Stimulated activated CD8-positive, alpha-beta memory T cell treated with anti-CD3 and anti-CD28 coated beads, Interleukin-7, amount 100 ng/mL, for 24 hours (primary cell): ENCODE measurements around the gene SLC48A1.
"Not testable (repeated sequence)": the region's sequence is repeated elsewhere in the genome, so short reads cannot be mapped to it uniquely, and the experiment has no call there.

Experiments used
- DNase-seq: peaks from one replicate; pipeline ENCODE4 v3.0.0-alpha.2; 2020; ENCODE audit warnings: low read depth

SLC48A1 gene

GRCh38 chr12:47812797-47813510 is 39.9 kb downstream of the SLC48A1 start:
- DNase-seq: peak; percentile 85

GRCh38 chr12:47813511-47814196 is 40.6 kb downstream of the SLC48A1 start:
- no peak for DNase-seq

GRCh38 chr12:47814539-47815170 is 41.6 kb downstream of the SLC48A1 start:
- DNase-seq: no peak

- DNase-seq: not testable (repeated sequence)
Observed at GRCh38 chr12:47815447-47815846, 42.4 kb downstream of the SLC48A1 start.

DNA sequence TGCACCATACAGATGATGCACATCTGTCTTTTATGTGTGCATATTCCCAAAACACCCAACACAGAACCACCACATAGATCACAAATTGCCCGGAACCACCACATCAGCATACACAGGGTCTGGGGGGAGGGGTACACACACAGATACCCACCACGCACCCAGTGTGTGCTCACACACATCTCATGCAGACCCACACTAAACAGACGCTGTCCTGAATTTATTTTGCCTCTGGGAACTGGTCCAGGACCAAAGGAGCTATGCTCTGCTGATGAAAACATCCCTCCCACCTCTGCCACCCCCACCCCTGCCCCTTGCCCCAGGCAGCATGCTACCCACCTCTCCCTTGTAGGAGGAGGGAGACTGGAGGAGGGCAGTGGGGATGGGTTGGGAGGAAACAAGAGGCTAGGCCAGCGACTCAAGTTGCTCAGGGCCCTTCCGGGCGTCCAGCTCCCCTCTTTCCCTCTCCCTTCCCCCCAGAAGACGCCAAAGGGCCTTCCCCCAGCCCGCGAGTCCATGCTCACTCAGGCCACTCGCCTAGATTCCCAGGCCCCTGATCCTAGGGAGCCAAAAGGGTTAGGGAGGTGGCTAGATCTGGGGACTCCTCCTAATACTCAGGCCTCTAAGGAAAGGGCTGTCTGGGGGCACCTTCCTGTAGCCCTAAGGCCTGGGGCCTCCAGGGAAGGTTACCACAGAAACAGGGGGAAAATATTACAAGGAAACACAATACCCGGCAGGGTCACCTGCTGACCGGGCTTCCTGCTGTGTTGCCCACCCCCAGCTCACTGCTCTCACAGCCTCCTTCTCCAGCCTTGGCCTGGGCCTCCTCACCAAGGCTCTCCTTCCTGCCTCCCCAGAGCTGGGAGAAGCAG is 43.6 kb downstream of the SLC48A1 start:
- no peak for DNase-seq

DNA sequence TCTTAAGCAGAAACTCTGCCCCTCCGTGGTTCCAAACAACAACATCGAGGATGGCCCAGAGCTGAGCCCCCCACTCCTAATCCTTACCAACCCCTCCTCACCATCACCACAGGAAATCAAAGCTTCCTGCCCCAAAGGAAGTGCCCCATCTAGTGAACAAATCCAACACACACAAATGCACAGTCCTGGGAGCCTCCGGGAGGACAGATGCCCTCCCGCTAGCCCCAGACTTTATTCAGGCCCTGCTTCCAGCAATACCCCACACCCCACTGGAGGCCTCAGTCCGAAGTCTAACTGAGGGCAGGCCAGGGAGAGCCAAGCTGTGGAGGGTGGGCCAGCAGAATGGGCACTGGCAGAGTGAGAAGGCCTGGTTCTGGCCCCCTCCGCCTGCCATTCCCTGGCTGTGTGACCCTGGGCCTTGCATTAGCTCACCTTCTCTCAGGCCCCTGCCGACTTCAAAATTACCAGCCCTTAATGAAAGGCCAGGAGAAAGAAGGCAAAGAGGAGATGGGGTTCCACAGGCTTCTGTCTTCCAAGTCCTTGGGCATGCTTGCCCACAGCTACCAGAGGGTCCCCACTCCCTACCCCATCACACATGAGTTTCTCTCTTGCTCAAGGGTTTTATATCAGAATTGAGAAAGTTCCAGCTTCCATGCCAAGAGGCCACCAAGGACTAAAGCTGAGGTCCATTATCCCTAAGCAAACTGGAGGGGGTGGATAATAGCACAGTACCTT is 44.4 kb downstream of the SLC48A1 start:
- DNase-seq: no peak

DNA sequence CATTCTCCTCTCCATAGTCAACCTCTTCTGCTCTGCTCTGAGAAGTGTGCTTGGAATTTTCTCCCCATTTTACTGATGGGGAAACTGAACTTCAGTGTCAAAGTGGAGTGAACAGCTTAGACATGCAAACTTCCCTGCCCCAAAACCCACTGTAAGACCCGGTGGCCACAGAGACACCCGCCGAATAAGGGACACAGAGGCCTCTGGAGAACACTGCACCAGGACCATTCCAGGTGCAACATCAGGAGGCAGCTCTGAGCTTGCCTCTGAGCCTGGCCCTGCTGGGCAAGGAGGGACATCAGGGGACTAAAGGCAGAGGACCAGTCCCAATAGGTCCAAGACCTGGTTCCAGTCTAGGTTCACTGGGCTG is 45.0 kb downstream of the SLC48A1 start:
- DNase-seq: no peak

GRCh38 chr12:47818467-47819137 is 45.6 kb downstream of the SLC48A1 start:
- no peak for DNase-seq

DNA sequence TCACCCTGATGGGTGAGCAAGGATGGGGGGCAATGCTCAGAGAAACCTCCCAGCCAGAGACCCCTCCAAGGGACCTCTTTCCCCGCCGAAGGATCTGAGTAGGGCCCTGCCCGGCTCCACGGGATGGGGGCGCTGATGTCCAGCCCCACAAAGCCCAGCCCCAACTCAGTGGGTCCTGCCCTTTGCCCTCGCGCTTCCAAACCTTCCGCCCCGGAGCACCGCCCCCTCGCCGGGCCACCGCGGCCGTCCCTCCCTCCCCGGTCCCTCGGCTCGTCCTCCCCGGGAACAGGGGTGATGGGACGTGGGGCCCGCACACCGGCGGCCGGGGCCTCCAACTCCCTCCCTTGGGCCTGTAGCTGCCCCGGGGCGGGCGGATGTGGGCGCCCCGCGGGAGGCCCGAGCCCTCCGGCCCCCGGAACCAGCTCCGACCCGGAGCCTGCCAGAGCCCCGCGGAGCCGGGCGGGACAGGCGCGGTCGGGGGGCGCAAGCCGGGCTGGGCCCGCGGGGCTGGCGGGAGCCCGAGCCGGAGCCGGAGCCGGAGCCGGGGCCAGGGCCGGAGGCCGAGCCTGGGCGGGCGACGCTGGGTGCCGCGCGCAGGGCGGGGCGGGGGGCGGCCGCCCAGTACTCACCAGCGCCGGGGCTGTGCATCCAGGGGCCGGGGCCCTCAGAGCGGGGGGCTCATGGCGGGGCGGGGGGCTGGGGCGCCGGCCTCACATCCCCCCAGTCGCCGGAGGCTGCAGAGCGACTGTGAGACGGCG is 46.3 kb downstream of the SLC48A1 start:
- DNase-seq: no peak

DNA sequence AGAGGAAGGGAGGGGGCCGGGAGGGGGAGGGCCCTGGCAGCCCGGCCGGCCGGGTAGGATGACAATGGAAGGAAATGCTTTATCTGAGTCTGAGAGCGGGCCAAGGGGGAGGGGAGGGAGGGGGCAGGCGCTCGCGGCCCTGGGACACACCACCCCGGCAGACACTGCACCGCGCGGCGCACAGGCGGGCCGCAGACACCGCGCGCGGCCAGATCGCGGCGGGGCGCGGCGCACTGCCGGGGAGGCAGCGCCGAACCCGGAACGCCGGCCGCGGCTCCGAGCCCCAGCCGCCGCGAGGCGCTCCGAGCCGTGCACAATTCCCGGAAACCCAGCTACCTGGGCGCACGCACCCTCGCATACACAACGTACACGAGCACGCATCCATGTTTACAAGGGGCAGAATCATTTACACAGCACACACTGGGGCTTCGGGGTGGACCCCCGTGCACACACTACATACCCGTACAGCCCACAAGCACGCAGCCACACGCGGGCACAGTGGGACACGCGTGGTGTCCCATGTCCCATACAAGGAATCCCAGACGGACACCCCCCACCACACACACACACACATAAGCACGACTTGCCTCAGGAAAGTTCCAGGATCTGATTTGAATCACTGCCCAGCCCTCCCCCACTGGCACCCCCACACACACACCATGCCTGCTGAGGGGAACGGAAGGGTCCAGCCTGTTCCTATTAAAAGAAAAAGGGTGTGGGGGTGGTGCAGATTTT is 47.0 kb downstream of the SLC48A1 start, which contains the start of gene HDAC7:
Gene HDAC7, minus strand, starts transcription at position 8 of the 735 bp plus-strand sequence. CDS start 118 bp downstream, outside the sequence.
- peak; percentile 49 for DNase-seq

GRCh38 chr12:47820631-47821345 is 47.8 kb downstream of the SLC48A1 start:
- no peak for DNase-seq

DNA sequence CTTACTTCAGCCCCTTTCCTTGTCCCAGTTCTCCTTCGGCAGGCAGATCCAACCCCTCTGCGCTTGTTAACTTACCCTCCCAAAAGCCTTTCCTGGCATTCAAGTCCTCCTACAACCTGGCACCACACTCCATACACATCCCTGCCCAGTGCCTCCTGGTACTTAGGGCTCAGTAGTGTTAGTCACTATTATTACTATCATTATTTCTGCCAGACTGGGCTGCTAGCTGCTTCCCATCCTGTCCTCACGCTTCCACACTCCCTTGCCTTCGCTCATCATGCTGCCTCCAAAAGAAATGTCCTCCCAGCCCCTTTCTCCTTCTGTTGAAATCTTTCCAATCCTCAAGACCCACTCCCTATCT is 48.3 kb downstream of the SLC48A1 start:
- DNase-seq: no peak

GRCh38 chr12:47822401-47822800 is 49.4 kb downstream of the SLC48A1 start:
- DNase-seq: no peak

- no peak for DNase-seq
Observed at GRCh38 chr12:47822863-47823262, 49.8 kb downstream of the SLC48A1 start.

GRCh38 chr12:47823422-47824086 is 50.5 kb downstream of the SLC48A1 start:
- no peak for DNase-seq

DNA sequence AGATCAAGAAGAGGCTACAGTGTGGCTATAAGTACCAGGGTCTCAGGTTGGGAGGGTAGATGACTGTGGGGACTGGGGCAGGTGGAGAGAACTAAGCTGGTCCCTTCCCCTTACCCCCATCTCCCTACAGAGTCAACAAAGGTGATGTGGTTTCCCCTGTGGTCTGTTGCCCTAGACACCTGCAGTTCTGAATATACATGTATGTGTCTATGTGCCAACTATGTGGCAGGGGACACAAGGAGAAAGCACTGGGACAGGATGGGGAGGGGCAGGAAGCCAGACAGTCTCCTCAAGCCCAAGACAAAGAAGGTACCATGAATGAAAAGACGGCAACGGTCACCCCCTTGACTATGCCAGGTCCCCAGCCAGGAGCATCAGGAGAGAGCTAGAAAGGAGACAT is 51.2 kb downstream of the SLC48A1 start:
- DNase-seq: no peak

DNA sequence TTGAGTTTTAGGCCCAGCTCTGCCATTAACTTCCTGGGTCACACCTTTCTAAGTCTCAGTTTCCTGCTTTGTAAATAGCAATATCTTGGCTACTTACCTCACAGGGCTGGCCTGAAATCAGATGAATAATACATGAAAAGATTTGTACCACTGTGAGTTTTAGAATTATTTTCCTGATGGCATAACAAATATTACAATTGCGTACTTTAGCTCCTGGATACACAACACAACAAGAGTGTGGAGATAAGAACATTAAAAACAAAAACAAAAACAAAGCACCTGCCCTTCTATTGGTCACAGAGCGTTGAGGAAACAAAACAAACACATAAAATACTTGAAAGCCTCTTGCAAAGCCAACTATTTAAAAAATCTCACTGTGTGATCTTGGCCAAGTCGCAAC is 51.6 kb downstream of the SLC48A1 start:
- DNase-seq: no peak

DNA sequence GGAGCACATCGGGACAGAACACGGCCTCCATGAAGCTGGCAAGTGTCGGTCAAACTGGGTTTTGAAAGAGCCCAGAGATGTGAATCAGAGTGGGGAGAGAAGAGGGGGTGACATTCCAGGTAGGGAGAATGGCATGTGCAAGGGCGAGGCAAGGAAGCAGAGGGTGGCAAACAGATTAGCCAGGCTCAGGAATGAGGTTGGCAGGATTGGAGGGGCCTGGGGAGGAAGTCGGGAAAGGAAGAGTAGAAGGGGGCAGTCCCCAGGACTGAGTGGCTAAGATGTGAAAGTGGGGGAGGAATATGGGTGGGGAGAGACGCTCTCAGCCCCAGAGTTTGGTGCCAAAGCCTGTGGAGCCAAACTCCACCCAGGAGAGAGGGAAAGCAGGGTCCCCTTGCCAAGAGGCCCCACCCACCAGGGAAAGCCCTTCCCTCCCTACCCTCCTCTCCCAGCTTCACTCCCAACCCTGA is 52.2 kb downstream of the SLC48A1 start:
- no peak for DNase-seq
